Cardiac muscle cell (in vitro differentiated cells and primary cell): ENCODE results near the gene TAT. TPM values are rescaled to one million over a fixed set of nuclear protein-coding genes. Genes with fewer than 3 reads are reported as not detected.

Experiments used
- DNase-seq, 2 donors: peaks; one replicate each; pipeline versions ENCODE4 v3.0.0 to v3.0.0-alpha.2; 2010 to 2017; ENCODE audit warnings: low read depth in 1 of 2, low spot score in 1 of 2
- H3K27ac ChIP-seq: fragments of 200-600 bp; sonication (generic); 2 replicates; pipeline ENCODE4 v1.5.1; 2016
- H3K27me3 ChIP-seq: fragments of 200-600 bp; sonication (generic); 2 replicates; pipeline ENCODE4 v1.6.0; 2016; ENCODE audit warnings: control low read depth
- H3K36me3 ChIP-seq: fragments of 200-600 bp; sonication (generic); 2 replicates; pipeline ENCODE4 v1.5.1; 2016; ENCODE audit warnings: control low read depth
- H3K4me1 ChIP-seq: fragments of 200-600 bp; sonication (generic); 2 replicates; pipeline ENCODE4 v1.8.1; 2017; ENCODE audit warnings: low read depth, mild to moderate bottlenecking, mixed run types
- H3K4me3 ChIP-seq: fragments of 200-600 bp; sonication (generic); 2 replicates; pipeline ENCODE4 v1.5.1; 2016; ENCODE audit warnings: mild to moderate bottlenecking
- H3K9me3 ChIP-seq: fragments of 200-600 bp; sonication (generic); 2 replicates; pipeline ENCODE4 v1.5.1; 2017; ENCODE audit warnings: low read depth, mild to moderate bottlenecking, control low read depth
- CTCF ChIP-seq: IDR thresholded peaks from 2 replicates; pipeline ENCODE4 v1.5.1; 2012; ENCODE audit warnings: low read depth, mild to moderate bottlenecking, low read length
- polyA plus RNA-seq: library from polyadenylated mRNA; unstranded; fragments of >200 nt; fragmentation: Nextera tagmentation; extraction: Ambion mirVana; gene quantifications from 2 replicates; pipeline ENCODE4 v1.2.1, GENCODE V29; 2016
- total RNA-seq: library from RNA; depleted of rRNA; stranded (reverse); fragments of >200 nt; gene quantifications from 2 replicates; pipeline ENCODE4 v1.2.3, GENCODE V29; 2016

TAT gene
- total and polyA plus RNA-seq, 2 experiments from 2014 or later: 0.04 TPM; not detected in 1

GRCh38 chr16:71555230-71555891 is 21.5 kb downstream of the TAT start:
- Histone ChIP-seq H3K27me3 (peaks cover 8% of the 10 kb centered on the region), H3K27ac (no peak overlapping the region), H3K4me3 (no peak overlapping the region), H3K36me3 (no peaks in the 10 kb centered on the region), H3K4me1 (no peaks in the 10 kb centered on the region), H3K9me3 (no peaks in the 10 kb centered on the region)
- DNase-seq: peak in 1 of 2 donors; percentile 72
- no peak for TF ChIP-seq CTCF

- H3K27me3 ChIP-seq: peaks cover 13% of the 10 kb centered on the region
- H3K36me3 ChIP-seq: no peaks in the 10 kb centered on the region
- no peaks in the 10 kb centered on the region for H3K9me3 ChIP-seq
- no peak for DNase-seq
- H3K4me1 ChIP-seq: no peaks in the 10 kb centered on the region
- no peak overlapping the region for H3K27ac ChIP-seq
- no peak overlapping the region for H3K4me3 ChIP-seq
- peak; percentile 17 for TF ChIP-seq CTCF
These were observed 24.0 kb downstream of the TAT start for GRCh38 chr16:71552698-71553503.

- DNase-seq: no peak
- TF ChIP-seq CTCF: no peak
- Histone ChIP-seq H3K27me3 (peaks cover 29% of the 10 kb centered on the region), H3K4me1 (no peaks in the 10 kb centered on the region), H3K4me3 (no peak overlapping the region), H3K9me3 (no peaks in the 10 kb centered on the region), H3K36me3 (no peaks in the 10 kb centered on the region), H3K27ac (no peak overlapping the region)
These were observed 29.7 kb downstream of the TAT start for GRCh38 chr16:71547168-71547567.

GRCh38 chr16:71542377-71542776 is 34.5 kb downstream of the TAT start:
- Histone ChIP-seq H3K27me3 (peaks cover 11% of the 10 kb centered on the region), H3K36me3 (no peaks in the 10 kb centered on the region), H3K4me1 (no peaks in the 10 kb centered on the region), H3K27ac (no peak overlapping the region), H3K9me3 (no peaks in the 10 kb centered on the region), H3K4me3 (no peak overlapping the region)
- DNase-seq: peak; percentile 55 to 63
- TF ChIP-seq CTCF: peak; percentile 71

GRCh38 chr16:71537643-71538042 is 39.2 kb downstream of the TAT start:
- Histone ChIP-seq H3K4me3 (no peak overlapping the region), H3K36me3 (no peaks in the 10 kb centered on the region), H3K4me1 (no peaks in the 10 kb centered on the region), H3K9me3 (no peaks in the 10 kb centered on the region), H3K27ac (no peak overlapping the region), H3K27me3 (no peaks in the 10 kb centered on the region)
- peak; percentile 56 to 57 for DNase-seq
- peak; percentile 69 for TF ChIP-seq CTCF
